GM12878 (cell line): ENCODE data around the gene SH2D3A. TPM values are rescaled to one million over a fixed set of nuclear protein-coding genes. Genes with fewer than 3 reads are reported as not detected.

Source experiments
- BMI1 ChIP-seq: fragments of 450-650 bp; IDR thresholded peaks from 2 replicates; pipeline ENCODE4 v1.6.1; 2016; ENCODE audit warnings: mild to moderate bottlenecking, moderate library complexity, borderline replicate concordance
- CBX3 ChIP-seq: fragments of 200-600 bp; sonication (generic); IDR thresholded peaks from 2 replicates; pipeline ENCODE4 v1.6.1; 2016; ENCODE audit warnings: low read depth, borderline replicate concordance
- CREB1 ChIP-seq: IDR thresholded peaks from 2 replicates; pipeline ENCODE4 v1.6.1; 2012; ENCODE audit warnings: low read depth, mild to moderate bottlenecking, inconsistent platforms
- DPF2 ChIP-seq: fragments of 450-650 bp; IDR thresholded peaks from 2 replicates; pipeline ENCODE4 v1.6.1; 2017; ENCODE audit warnings: mild to moderate bottlenecking
- ESRRA ChIP-seq: IDR thresholded peaks from 2 replicates; pipeline ENCODE4 v1.6.1; 2012; ENCODE audit warnings: mild to moderate bottlenecking, low read length, improper control_type of control experiment
- ETV6 ChIP-seq, 2 experiments: fragments of 450-650 bp in 1 of 2; IDR thresholded peaks in 1 of 2; conservative IDR thresholded peaks in 1 of 2; 2 replicates each; pipeline ENCODE4 v1.6.1; 2014; ENCODE audit warnings: antibody characterized with exemption in 1 of 2, borderline replicate concordance in 1 of 2, low read depth in 1 of 2, mild to moderate bottlenecking in 1 of 2, moderate library complexity in 1 of 2
- HDAC6 ChIP-seq: fragments of 200-600 bp; sonication (generic); IDR thresholded peaks from one replicate; pipeline ENCODE4 v1.8.0; 2017; ENCODE audit warnings: antibody characterized with exemption; ENCODE audit not compliant: unreplicated experiment
- IRF4 ChIP-seq: IDR thresholded peaks from 2 replicates; pipeline ENCODE4 v1.6.1; 2011; ENCODE audit warnings: low read depth, low read length
- MXI1 ChIP-seq: fragments of 150-350 bp; IDR thresholded peaks from 2 replicates; pipeline ENCODE4 v1.6.1; 2011; ENCODE audit warnings: low read depth, mild to moderate bottlenecking, inconsistent platforms, low read length, improper control_type of control experiment
- MYB ChIP-seq: fragments of 150-350 bp; IDR thresholded peaks from 2 replicates; pipeline ENCODE4 v1.6.1; 2014; ENCODE audit warnings: mild to moderate bottlenecking, low read depth, low read length, borderline replicate concordance
- NFXL1 ChIP-seq: fragments of 450-650 bp; IDR thresholded peaks from 2 replicates; pipeline ENCODE4 v1.6.1; 2017; ENCODE audit warnings: antibody characterized with exemption, mild to moderate bottlenecking, borderline replicate concordance
- PML ChIP-seq: IDR thresholded peaks from 2 replicates; pipeline ENCODE4 v1.6.1; 2012; ENCODE audit warnings: low read length, inconsistent platforms
- RELA ChIP-seq: fragments of 450-650 bp; IDR thresholded peaks from 2 replicates; pipeline ENCODE4 v1.8.0; 2014; ENCODE audit warnings: borderline replicate concordance; ENCODE audit not compliant: partially characterized antibody
- SREBF2 ChIP-seq: IDR thresholded peaks from 2 replicates; pipeline ENCODE4 v1.6.1; 2012; ENCODE audit warnings: mild to moderate bottlenecking, low read length
- STAT3 ChIP-seq: IDR thresholded peaks from 2 replicates; pipeline ENCODE4 v1.6.1; 2011; ENCODE audit warnings: low read depth, low read length, improper control_type of control experiment
- TCF7 ChIP-seq: IDR thresholded peaks from 2 replicates; pipeline ENCODE4 v1.6.1; 2014; ENCODE audit warnings: antibody characterized with exemption, borderline replicate concordance
- polyA plus RNA-seq, 11 experiments: library from polyadenylated mRNA; depleted of rRNA in 4 of 11; unstranded in 6 of 11; stranded (reverse) in 5 of 11; fragments of >200 nt; fragmentation: Nextera tagmentation in 4 of 11; fragmentation: Illumina TruSeq in 1 of 11; extraction: Ambion mirVana in 4 of 11; extraction: Trizol in 1 of 11; gene quantifications; 1 replicate in 1 of 11; 2 replicates in 10 of 11; pipeline versions ENCODE4 v1.2.1 to v1.2.3, GENCODE V29; 2011 to 2016; ENCODE audit warnings: inconsistent platforms in 2 of 11, missing spikeins in 2 of 11, low read depth in 1 of 11
- total RNA-seq, 4 experiments: library from RNA; depleted of rRNA in 3 of 4; stranded (reverse); fragments of >200 nt in 3 of 4; fragmentation: Illumina TruSeq in 1 of 4; extraction: Trizol in 1 of 4; gene quantifications; 2 replicates each; pipeline versions ENCODE4 v1.2.1 to v1.2.3, GENCODE V29; 2013 to 2021
- TF ChIP-seq, protein P1 (sequence below): IDR thresholded peaks from 2 replicates; pipeline ENCODE4 v1.6.1; 2012; ENCODE audit warnings: low read length, inconsistent platforms
- TF ChIP-seq, protein P2 (sequence below), 3 experiments: IDR thresholded peaks in 2 of 3; conservative IDR thresholded peaks in 1 of 3; 2 replicates each; pipeline ENCODE4 v1.5.1; 2011; ENCODE audit warnings: low read depth in 3 of 3, low read length in 3 of 3, mild to moderate bottlenecking in 3 of 3, control low read depth in 2 of 3, moderate library complexity in 2 of 3, inconsistent platforms in 1 of 3, mixed read lengths in 1 of 3; ENCODE audit not compliant: control insufficient read depth in 2 of 3, insufficient read depth in 1 of 3; ENCODE audit errors: extremely low read depth in 1 of 3
- TF ChIP-seq, protein P3 (sequence below): fragments of 450-650 bp; IDR thresholded peaks from 2 replicates; pipeline ENCODE4 v1.6.1; 2017; ENCODE audit warnings: mild to moderate bottlenecking, moderate library complexity
- TF ChIP-seq, protein P4 (sequence below): fragments of 450-650 bp; IDR thresholded peaks from 2 replicates; pipeline ENCODE4 v1.6.1; 2016; ENCODE audit warnings: mild to moderate bottlenecking
- TF ChIP-seq, protein P5 (sequence below): IDR thresholded peaks from 2 replicates; pipeline ENCODE4 v1.6.1; 2011; ENCODE audit warnings: low read depth, low read length, improper control_type of control experiment, borderline replicate concordance

The SH2D3A gene
- total and polyA plus RNA-seq, 10 of the 15 experiments (the other 5 are each of a cell fraction or from before 2014, with no cell fraction given): 0.77 to 24.4 (median 9.5) TPM

DNA sequence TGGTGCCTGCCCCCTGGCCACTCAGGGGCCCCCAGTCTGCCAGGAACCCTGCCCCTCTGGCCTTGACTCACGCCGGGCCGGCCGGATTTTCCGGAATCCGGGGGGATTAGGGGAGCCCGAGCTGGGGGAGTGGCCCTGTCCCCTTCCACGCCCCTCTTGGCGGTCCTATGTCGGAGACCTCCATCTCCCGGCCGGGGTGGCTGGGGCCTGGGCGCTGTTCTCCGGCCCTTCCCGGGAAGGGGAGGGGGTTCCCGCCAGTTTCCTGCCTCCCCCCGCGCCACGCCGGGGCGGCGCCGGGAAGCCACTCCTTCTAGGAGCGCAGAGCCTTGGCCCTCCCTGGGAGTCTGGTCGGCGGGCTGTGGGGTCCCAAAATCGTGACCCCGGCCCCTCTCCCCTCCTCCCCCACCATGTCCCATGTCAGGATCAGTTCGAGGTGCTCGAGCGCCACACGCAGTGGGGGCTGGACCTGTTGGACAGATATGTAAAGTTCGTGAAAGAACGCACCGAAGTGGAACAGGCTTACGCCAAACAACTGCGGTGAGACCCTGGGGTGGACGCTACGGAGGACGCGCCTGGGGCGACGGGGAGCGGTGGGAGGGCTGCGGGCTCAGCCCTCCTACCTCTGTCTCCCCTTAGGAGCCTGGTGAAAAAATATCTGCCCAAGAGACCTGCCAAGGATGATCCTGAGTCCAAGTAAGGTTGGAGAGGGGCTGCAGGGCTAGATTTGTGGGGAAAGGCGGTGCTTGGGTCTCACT lies 26.5 kb downstream of the SH2D3A start (continued):
- TF ChIP-seq, protein P1, sequence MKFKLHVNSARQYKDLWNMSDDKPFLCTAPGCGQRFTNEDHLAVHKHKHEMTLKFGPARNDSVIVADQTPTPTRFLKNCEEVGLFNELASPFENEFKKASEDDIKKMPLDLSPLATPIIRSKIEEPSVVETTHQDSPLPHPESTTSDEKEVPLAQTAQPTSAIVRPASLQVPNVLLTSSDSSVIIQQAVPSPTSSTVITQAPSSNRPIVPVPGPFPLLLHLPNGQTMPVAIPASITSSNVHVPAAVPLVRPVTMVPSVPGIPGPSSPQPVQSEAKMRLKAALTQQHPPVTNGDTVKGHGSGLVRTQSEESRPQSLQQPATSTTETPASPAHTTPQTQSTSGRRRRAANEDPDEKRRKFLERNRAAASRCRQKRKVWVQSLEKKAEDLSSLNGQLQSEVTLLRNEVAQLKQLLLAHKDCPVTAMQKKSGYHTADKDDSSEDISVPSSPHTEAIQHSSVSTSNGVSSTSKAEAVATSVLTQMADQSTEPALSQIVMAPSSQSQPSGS: no peak
- TF ChIP-seq, protein P2, sequence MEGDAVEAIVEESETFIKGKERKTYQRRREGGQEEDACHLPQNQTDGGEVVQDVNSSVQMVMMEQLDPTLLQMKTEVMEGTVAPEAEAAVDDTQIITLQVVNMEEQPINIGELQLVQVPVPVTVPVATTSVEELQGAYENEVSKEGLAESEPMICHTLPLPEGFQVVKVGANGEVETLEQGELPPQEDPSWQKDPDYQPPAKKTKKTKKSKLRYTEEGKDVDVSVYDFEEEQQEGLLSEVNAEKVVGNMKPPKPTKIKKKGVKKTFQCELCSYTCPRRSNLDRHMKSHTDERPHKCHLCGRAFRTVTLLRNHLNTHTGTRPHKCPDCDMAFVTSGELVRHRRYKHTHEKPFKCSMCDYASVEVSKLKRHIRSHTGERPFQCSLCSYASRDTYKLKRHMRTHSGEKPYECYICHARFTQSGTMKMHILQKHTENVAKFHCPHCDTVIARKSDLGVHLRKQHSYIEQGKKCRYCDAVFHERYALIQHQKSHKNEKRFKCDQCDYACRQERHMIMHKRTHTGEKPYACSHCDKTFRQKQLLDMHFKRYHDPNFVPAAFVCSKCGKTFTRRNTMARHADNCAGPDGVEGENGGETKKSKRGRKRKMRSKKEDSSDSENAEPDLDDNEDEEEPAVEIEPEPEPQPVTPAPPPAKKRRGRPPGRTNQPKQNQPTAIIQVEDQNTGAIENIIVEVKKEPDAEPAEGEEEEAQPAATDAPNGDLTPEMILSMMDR (IDR thresholded peaks at IDR 0.05 in 2 of 3, conservative IDR thresholded peaks at IDR 0.05 in 1 of 3; ENCODE audit: control insufficient read depth in 2 of 3, extremely low read depth in 1 of 3, insufficient read depth in 1 of 3, low read depth in 3 of 3, low read length in 3 of 3): no peak
- TF ChIP-seq, protein P3, sequence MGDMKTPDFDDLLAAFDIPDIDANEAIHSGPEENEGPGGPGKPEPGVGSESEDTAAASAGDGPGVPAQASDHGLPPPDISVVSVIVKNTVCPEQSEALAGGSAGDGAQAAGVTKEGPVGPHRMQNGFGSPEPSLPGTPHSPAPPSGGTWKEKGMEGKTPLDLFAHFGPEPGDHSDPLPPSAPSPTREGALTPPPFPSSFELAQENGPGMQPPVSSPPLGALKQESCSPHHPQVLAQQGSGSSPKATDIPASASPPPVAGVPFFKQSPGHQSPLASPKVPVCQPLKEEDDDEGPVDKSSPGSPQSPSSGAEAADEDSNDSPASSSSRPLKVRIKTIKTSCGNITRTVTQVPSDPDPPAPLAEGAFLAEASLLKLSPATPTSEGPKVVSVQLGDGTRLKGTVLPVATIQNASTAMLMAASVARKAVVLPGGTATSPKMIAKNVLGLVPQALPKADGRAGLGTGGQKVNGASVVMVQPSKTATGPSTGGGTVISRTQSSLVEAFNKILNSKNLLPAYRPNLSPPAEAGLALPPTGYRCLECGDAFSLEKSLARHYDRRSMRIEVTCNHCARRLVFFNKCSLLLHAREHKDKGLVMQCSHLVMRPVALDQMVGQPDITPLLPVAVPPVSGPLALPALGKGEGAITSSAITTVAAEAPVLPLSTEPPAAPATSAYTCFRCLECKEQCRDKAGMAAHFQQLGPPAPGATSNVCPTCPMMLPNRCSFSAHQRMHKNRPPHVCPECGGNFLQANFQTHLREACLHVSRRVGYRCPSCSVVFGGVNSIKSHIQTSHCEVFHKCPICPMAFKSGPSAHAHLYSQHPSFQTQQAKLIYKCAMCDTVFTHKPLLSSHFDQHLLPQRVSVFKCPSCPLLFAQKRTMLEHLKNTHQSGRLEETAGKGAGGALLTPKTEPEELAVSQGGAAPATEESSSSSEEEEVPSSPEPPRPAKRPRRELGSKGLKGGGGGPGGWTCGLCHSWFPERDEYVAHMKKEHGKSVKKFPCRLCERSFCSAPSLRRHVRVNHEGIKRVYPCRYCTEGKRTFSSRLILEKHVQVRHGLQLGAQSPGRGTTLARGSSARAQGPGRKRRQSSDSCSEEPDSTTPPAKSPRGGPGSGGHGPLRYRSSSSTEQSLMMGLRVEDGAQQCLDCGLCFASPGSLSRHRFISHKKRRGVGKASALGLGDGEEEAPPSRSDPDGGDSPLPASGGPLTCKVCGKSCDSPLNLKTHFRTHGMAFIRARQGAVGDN: no peak
- TF ChIP-seq SREBF2: no peak
- TF ChIP-seq RELA: peak; percentile 38
- TF ChIP-seq CREB1: 0 out of 2 replicates have a peak, but pooled peaks have one; percentile 8
- TF ChIP-seq TCF7: no peak
- TF ChIP-seq, protein P4, sequence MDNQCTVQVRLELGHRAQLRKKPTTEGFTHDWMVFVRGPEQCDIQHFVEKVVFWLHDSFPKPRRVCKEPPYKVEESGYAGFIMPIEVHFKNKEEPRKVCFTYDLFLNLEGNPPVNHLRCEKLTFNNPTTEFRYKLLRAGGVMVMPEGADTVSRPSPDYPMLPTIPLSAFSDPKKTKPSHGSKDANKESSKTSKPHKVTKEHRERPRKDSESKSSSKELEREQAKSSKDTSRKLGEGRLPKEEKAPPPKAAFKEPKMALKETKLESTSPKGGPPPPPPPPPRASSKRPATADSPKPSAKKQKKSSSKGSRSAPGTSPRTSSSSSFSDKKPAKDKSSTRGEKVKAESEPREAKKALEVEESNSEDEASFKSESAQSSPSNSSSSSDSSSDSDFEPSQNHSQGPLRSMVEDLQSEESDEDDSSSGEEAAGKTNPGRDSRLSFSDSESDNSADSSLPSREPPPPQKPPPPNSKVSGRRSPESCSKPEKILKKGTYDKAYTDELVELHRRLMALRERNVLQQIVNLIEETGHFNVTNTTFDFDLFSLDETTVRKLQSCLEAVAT: no peak
- TF ChIP-seq DPF2: peak; percentile 92
- TF ChIP-seq ESRRA: no peak
- TF ChIP-seq MYB: no peak
- no peak for TF ChIP-seq PML
- TF ChIP-seq IRF4: no peak; the same call in 1 of the 2 replicates
- no peak for TF ChIP-seq BMI1
- TF ChIP-seq MXI1: no peak
- no peak for TF ChIP-seq HDAC6
- TF ChIP-seq, protein P5, sequence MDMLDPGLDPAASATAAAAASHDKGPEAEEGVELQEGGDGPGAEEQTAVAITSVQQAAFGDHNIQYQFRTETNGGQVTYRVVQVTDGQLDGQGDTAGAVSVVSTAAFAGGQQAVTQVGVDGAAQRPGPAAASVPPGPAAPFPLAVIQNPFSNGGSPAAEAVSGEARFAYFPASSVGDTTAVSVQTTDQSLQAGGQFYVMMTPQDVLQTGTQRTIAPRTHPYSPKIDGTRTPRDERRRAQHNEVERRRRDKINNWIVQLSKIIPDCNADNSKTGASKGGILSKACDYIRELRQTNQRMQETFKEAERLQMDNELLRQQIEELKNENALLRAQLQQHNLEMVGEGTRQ: no peak
- no peak for TF ChIP-seq ETV6 (conservative IDR thresholded peaks at IDR 0.05 in 1 of 2, IDR thresholded peaks at IDR 0.05 in 1 of 2; ENCODE audit: borderline replicate concordance in 1 of 2, low read depth in 1 of 2)
- TF ChIP-seq NFXL1: no peak
- no peak for TF ChIP-seq STAT3
- no peak for TF ChIP-seq CBX3
